Parathyroid adenoma (tissue), 2 donors: Measurements from ENCODE around the gene SVIL.
"Not testable (repeated sequence)": the region's sequence is repeated elsewhere in the genome, so short reads cannot be mapped to it uniquely, and the experiment has no call there.

Source experiments
- H2AFZ ChIP-seq: fragments of 300-600 bp; sonication (generic); one replicate; pipeline ENCODE4 v1.7.0; 2017; ENCODE audit warnings: antibody characterized with exemption, mild to moderate bottlenecking
- H3K27ac ChIP-seq: fragments of 300-600 bp; sonication (generic); one replicate; pipeline ENCODE4 v1.7.0; 2017
- H3K27me3 ChIP-seq: fragments of 300-600 bp; sonication (generic); one replicate; pipeline ENCODE4 v1.7.0; 2017; ENCODE audit warnings: low read length; ENCODE audit not compliant: control insufficient read depth, insufficient read depth
- H3K36me3 ChIP-seq: fragments of 300-600 bp; sonication (generic); one replicate; pipeline ENCODE4 v1.7.0; 2017; ENCODE audit warnings: low read length; ENCODE audit not compliant: control insufficient read depth, insufficient read depth
- H3K4me1 ChIP-seq: fragments of 300-600 bp; sonication (generic); one replicate; pipeline ENCODE4 v1.7.0; 2017; ENCODE audit warnings: control low read depth
- H3K4me2 ChIP-seq: fragments of 300-600 bp; sonication (generic); one replicate; pipeline ENCODE4 v1.7.0; 2017; ENCODE audit warnings: low read length
- H3K4me3 ChIP-seq: fragments of 300-600 bp; sonication (generic); one replicate; pipeline ENCODE4 v1.7.0; 2017; ENCODE audit warnings: low read depth, low read length
- H3K79me2 ChIP-seq: fragments of 300-600 bp; sonication (generic); one replicate; pipeline ENCODE4 v1.7.0; 2017; ENCODE audit warnings: control low read depth
- H3K9ac ChIP-seq: fragments of 300-600 bp; sonication (generic); one replicate; pipeline ENCODE4 v1.7.0; 2017; ENCODE audit warnings: mild to moderate bottlenecking
- H3K9me3 ChIP-seq: fragments of 300-600 bp; sonication (generic); one replicate; pipeline ENCODE4 v1.7.0; 2017; ENCODE audit warnings: low read length; ENCODE audit not compliant: control insufficient read depth
- TF ChIP-seq, protein P1 (sequence below): fragments of 300-600 bp; sonication (generic); IDR thresholded peaks from one replicate; pipeline ENCODE4 v1.7.0; 2017; ENCODE audit warnings: antibody characterized with exemption, mild to moderate bottlenecking
- donor health status: primary hyperparathyroidism.

The SVIL gene

DNA sequence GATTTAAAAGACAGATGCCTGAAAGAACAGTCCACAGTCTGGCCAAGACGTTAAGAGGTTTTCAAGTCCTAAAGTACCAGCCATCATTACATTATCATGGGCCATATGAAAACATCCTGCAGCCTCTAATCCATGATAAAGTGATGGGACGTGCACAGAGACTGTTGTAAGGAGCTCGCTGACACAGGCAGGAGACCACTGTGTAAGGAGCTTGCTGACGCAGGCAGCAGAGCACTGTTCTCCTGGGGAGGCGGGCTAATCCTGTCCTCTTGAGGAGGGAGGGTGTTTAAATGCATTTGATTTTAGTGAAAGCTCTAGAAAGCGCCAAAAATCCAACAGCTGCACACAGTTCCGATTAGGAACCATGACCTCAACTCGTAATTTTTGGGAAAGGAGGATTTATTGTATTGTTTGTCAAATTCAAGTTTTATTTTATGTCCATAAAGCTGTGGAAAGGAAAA, 16.9 kb downstream of the SVIL start:
- Histone ChIP-seq H2AFZ (no peak overlapping the region), H3K79me2 (peaks cover 33% of the 10 kb centered on the region), H3K4me3 (no peak overlapping the region), H3K27ac (no peak overlapping the region), H3K9me3 (no peaks in the 10 kb centered on the region), H3K4me2 (no peak overlapping the region), H3K9ac (no peak overlapping the region), H3K4me1 (peaks cover 16% of the 10 kb centered on the region), H3K27me3 (no peaks in the 10 kb centered on the region), H3K36me3 (no peaks in the 10 kb centered on the region)
- TF ChIP-seq, protein P1, sequence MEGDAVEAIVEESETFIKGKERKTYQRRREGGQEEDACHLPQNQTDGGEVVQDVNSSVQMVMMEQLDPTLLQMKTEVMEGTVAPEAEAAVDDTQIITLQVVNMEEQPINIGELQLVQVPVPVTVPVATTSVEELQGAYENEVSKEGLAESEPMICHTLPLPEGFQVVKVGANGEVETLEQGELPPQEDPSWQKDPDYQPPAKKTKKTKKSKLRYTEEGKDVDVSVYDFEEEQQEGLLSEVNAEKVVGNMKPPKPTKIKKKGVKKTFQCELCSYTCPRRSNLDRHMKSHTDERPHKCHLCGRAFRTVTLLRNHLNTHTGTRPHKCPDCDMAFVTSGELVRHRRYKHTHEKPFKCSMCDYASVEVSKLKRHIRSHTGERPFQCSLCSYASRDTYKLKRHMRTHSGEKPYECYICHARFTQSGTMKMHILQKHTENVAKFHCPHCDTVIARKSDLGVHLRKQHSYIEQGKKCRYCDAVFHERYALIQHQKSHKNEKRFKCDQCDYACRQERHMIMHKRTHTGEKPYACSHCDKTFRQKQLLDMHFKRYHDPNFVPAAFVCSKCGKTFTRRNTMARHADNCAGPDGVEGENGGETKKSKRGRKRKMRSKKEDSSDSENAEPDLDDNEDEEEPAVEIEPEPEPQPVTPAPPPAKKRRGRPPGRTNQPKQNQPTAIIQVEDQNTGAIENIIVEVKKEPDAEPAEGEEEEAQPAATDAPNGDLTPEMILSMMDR = no peak

DNA sequence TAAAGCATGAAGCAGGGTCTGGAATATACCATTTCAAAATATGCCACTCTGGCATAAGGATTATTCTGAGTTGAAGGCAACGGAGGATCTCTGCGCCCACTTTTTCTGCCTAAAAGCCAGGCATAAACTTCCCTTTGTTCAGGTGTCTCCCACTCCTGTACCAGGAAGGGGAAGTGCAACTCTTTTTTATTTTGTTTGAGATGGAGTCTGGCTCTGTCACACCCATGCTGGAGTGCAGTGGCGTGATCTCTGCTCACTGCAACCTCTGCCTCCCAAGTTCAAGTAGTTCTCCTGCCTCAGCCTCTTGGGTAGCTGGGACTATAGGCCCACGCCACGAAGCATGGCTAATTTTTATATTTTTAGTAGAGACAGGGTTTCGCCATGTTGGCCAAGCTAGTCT, 18.2 kb downstream of the SVIL start:
- H3K79me2 ChIP-seq = peaks cover 41% of the 10 kb centered on the region
- no peak overlapping the region for H3K9ac ChIP-seq
- H3K27me3 ChIP-seq = no peaks in the 10 kb centered on the region
- H2AFZ ChIP-seq = no peak overlapping the region
- peaks cover 11% of the 10 kb centered on the region for H3K4me1 ChIP-seq
- TF ChIP-seq, protein P1 = no peak
- H3K36me3 ChIP-seq = no peaks in the 10 kb centered on the region
- H3K4me2 ChIP-seq = no peak overlapping the region
- H3K27ac ChIP-seq = no peak overlapping the region
- H3K9me3 ChIP-seq = no peaks in the 10 kb centered on the region
- H3K4me3 ChIP-seq = no peak overlapping the region

DNA sequence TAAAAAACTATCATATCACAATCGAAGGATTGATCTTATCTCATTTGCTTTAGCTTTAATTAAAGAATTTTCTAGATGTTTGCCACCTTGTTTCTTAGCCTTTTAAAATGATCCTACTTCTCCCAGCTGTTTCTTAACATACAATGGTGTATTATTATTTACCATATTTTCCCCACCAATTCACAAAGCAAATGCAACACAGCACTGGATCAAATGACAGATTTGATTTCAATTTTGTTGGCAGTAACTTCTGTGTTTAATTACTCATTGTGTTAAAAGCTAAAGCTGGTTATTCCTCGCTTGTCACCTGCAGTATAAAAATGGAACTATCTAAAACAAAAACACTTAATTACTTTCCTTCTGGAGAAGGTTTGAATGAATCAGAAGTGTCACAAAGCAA, 19.6 kb downstream of the SVIL start:
- H3K36me3 ChIP-seq = no peaks in the 10 kb centered on the region

DNA sequence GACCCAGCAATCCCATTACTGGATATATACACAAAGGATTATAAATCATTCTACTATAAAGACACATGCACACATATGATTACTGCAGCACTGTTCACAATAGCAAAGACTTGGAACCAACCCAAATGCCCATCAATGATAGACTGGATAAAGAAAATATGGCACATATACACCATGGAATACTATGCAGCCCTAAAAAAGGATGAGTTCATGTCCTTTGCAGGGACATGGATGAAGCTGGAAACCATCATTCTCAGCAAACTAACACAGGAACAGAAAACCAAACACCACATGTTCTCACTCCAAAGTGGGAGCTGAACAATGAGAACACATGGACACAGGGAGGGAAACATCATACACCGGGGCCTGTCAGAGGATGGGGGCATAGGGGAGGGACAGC, 20.5 kb downstream of the SVIL start:
- H3K9me3 ChIP-seq, H2AFZ ChIP-seq, H3K4me2 ChIP-seq, H3K9ac ChIP-seq, H3K27me3 ChIP-seq, H3K36me3 ChIP-seq, H3K27ac ChIP-seq, H3K4me3 ChIP-seq: not testable (repeated sequence)
- H3K4me1 ChIP-seq = peaks cover 16% of the 10 kb centered on the region
- peaks cover 44% of the 10 kb centered on the region for H3K79me2 ChIP-seq

More for the DNA sequence above, 19.6 kb downstream of the SVIL start:
- peaks cover 14% of the 10 kb centered on the region for H3K4me1 ChIP-seq
- peaks cover 46% of the 10 kb centered on the region for H3K79me2 ChIP-seq
- no peaks in the 10 kb centered on the region for H3K27me3 ChIP-seq
- H3K9me3 ChIP-seq = no peaks in the 10 kb centered on the region
- no peak overlapping the region for H3K9ac ChIP-seq
- no peak overlapping the region for H2AFZ ChIP-seq
- TF ChIP-seq, protein P1 = no peak
- no peak overlapping the region for H3K4me2 ChIP-seq
- no peak overlapping the region for H3K27ac ChIP-seq
- H3K4me3 ChIP-seq = no peak overlapping the region

DNA sequence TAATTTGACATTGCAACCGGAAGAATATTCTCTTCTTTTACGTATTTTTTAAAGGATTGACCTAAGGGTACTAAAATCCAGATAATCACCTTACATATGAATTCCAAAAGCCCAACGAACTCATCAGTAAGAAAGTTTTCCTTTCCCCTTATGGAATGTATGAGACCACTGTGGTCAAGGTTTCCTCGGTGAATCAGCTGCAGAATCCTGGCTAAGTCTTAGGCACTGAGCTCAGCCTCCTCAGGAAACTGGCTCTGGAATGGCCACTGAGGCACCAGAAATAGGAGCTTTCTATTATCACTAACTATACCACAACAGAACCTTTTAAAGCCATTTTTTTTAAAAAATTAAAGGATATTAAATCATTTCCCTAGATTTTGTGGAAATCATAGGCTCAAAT, 21.0 kb downstream of the SVIL start:
- TF ChIP-seq, protein P1 = no peak
- no peaks in the 10 kb centered on the region for H3K36me3 ChIP-seq
- H3K27ac ChIP-seq = no peak overlapping the region
- no peaks in the 10 kb centered on the region for H3K9me3 ChIP-seq
- no peak overlapping the region for H3K4me3 ChIP-seq
- peaks cover 43% of the 10 kb centered on the region for H3K79me2 ChIP-seq
- H3K4me1 ChIP-seq = peaks cover 16% of the 10 kb centered on the region
- H2AFZ ChIP-seq = no peak overlapping the region
- H3K4me2 ChIP-seq = no peak overlapping the region
- no peaks in the 10 kb centered on the region for H3K27me3 ChIP-seq
- no peak overlapping the region for H3K9ac ChIP-seq
